ENCODE data around the gene MIOX. TPM values are rescaled to one million over a fixed set of nuclear protein-coding genes. Genes with fewer than 3 reads are reported as not detected.

Gene MIOX
- total and polyA plus RNA-seq, 2 donors (not counting 3 experiments of a cell fraction or from before 2014, with no cell fraction given) = not detected

- POLR2A ChIA-PET = no interaction called here
- Histone ChIP-seq H3K27me3 (ENCODE audit: control insufficient read depth in 2 of 2, insufficient read depth in 2 of 2, low read length in 2 of 2) (no peaks in the 10 kb centered on the region), H3K36me3 (ENCODE audit: control insufficient read depth in 2 of 2, extremely low read depth in 1 of 2, insufficient read depth in 2 of 2, low read length in 2 of 2) (peaks cover 0 to 49% of the 10 kb centered on the region in 2 experiments), H3K27ac (ENCODE audit: insufficient read depth, low read depth, low read length) (no peak overlapping the region), H3K4me1 (ENCODE audit: control insufficient read depth, extremely low read depth, insufficient read depth, low read length) (peaks cover 8% of the 10 kb centered on the region), H2AFZ (ENCODE audit: low read depth, low read length) (no peak overlapping the region), H3K9me3 (replicated peaks; ENCODE audit: control insufficient read depth, insufficient read depth, low read length) (no peaks in the 10 kb centered on the region), H4K20me1 (replicated peaks; ENCODE audit: control insufficient read depth, extremely low read depth, insufficient read depth, low read length) (peaks cover 1% of the 10 kb centered on the region), H3K79me2 (ENCODE audit: control insufficient read depth, insufficient read depth, low read length) (peaks cover 46% of the 10 kb centered on the region), H3K9ac (replicated peaks; ENCODE audit: extremely low read depth, insufficient read depth, low read length) (no peak overlapping the region), H3K4me3 (replicated peaks in 1 of 3; ENCODE audit: insufficient read depth in 1 of 3, low read depth in 1 of 3, low read length in 3 of 3) (no peak overlapping the region), H3K4me2 (ENCODE audit: insufficient read depth, low read length) (no peak overlapping the region), H3K9me1 (replicated peaks; ENCODE audit: control insufficient read depth, extremely low read depth, insufficient read depth, low read length) (no peaks in the 10 kb centered on the region)
- FAIRE-seq = no peak
- TF ChIP-seq GATA2 (IDR thresholded peaks at IDR 0.05; ENCODE audit: insufficient read depth, insufficient read length, low read depth, low read length) = no peak
- TF ChIP-seq POLR2AphosphoS5 (IDR thresholded peaks at IDR 0.05; ENCODE audit: insufficient read depth, low read depth, low read length) = no peak
- no peak for TF ChIP-seq MYC (IDR thresholded peaks at IDR 0.05; ENCODE audit: low read depth, low read length)
- TF ChIP-seq FOS (IDR thresholded peaks at IDR 0.05; ENCODE audit: borderline replicate concordance, insufficient read depth, low read length) = no peak
- no peak for TF ChIP-seq POLR2A (IDR thresholded peaks at IDR 0.05; ENCODE audit: low read depth, low read length)
- no peak for TF ChIP-seq JUN (IDR thresholded peaks at IDR 0.05; ENCODE audit: borderline replicate concordance, insufficient read depth, insufficient read length, low read depth)
- TF ChIP-seq MAX (IDR thresholded peaks at IDR 0.05; ENCODE audit: insufficient read depth, insufficient read length) = no peak
- no peak for TF ChIP-seq EZH2 (IDR thresholded peaks at IDR 0.05; ENCODE audit: borderline replicate concordance, low read depth, low read length, severe bottlenecking)
- TF ChIP-seq CTCF (IDR thresholded peaks at IDR 0.05; ENCODE audit: extremely low read depth in 1 of 2, insufficient read depth in 1 of 2, low read depth in 1 of 2, low read length in 2 of 2) = no peak
- BruUV-seq (replicated peaks) = no TSS peak
- intact Hi-C loops (cut with micrococcal nuclease) (no loop called here), dilution Hi-C loops (cut with MboI; ENCODE audit: extremely low pct_ligation_motif_present, low sequenced_read_pairs) (no loop called here)
- DNase-seq (ENCODE audit: low read depth, low spot score) = no peak
- CTCF ChIA-PET = interaction anchor here (1.5 kb wide), 1 partner anchor 58 kb away, joined by 6 read pairs; the partner anchor contains the start of gene SCO2
Measured at GRCh38 chr22:50467341-50467740, 19.3 kb upstream of the MIOX start.
